Body of pancreas (tissue), 4 donors: ENCODE measurements around the gene FIG4.

Experiments used
- CTCF ChIP-seq, 7 experiments: fragments of 450-650 bp in 4 of 7; fragments of 200-600 bp in 3 of 7; sonication (generic) in 3 of 7; IDR thresholded peaks; one replicate each; pipeline ENCODE4 v1.5.1; 2016 to 2019; ENCODE audit warnings: antibody characterized with exemption in 7 of 7
- POLR2A ChIP-seq, 3 donors: fragments of 450-650 bp; IDR thresholded peaks; one replicate each; pipeline ENCODE4 v1.6.1; 2016; ENCODE audit warnings: antibody characterized with exemption in 3 of 3, mild to moderate bottlenecking in 2 of 3

- TF ChIP-seq POLR2A (IDR thresholded peaks at IDR 0.05) (no peak), CTCF (IDR thresholded peaks at IDR 0.05) (no peak)
Observed at GRCh38 chr6:109766167-109766566, 75.1 kb downstream of the FIG4 start.
